LNCaP clone FGC (cell line): Measurements from ENCODE around the gene RASSF3.

ENCODE experiments used
- DNase-seq: peaks from one replicate; pipeline ENCODE4 v3.0.0-alpha.2; 2011; ENCODE audit warnings: low read depth
- H3K4me3 ChIP-seq: 2 replicates; pipeline ENCODE4 v1.5.1; 2011; ENCODE audit warnings: mild to moderate bottlenecking, low read depth, low read length, control low read depth
- CTCF ChIP-seq: IDR thresholded peaks from 2 replicates; pipeline ENCODE4 v1.5.1; 2012; ENCODE audit warnings: mild to moderate bottlenecking; ENCODE audit not compliant: control insufficient read depth, insufficient read depth; ENCODE audit errors: extremely low read depth

The RASSF3 gene

GRCh38 chr12:64610079-64610659, at the start of gene RASSF3:
RASSF3 (plus strand) TSS chr12:64610495; CDS start chr12:64610633, 138 bp downstream.
- DNase-seq: no peak
- H3K4me3 ChIP-seq: peak within 1 kb of the TSS; percentile 98
- no peak for TF ChIP-seq CTCF

GRCh38 chr12:64561302-64562136, 48.8 kb upstream of the RASSF3 start:
- TF ChIP-seq CTCF: no peak
- no peak for DNase-seq
- H3K4me3 ChIP-seq: no peak overlapping the region

GRCh38 chr12:64566122-64566521, 44.2 kb upstream of the RASSF3 start:
- TF ChIP-seq CTCF: no peak
- no peak overlapping the region for H3K4me3 ChIP-seq
- no peak for DNase-seq

GRCh38 chr12:64566831-64567517, 43.3 kb upstream of the RASSF3 start:
- DNase-seq: no peak
- no peak overlapping the region for H3K4me3 ChIP-seq
- TF ChIP-seq CTCF: no peak

GRCh38 chr12:64567570-64567969, 42.7 kb upstream of the RASSF3 start:
- DNase-seq: no peak
- TF ChIP-seq CTCF: no peak
- H3K4me3 ChIP-seq: no peak overlapping the region

- no peak for DNase-seq
- no peak overlapping the region for H3K4me3 ChIP-seq
- no peak for TF ChIP-seq CTCF
Observed at GRCh38 chr12:64568298-64568697, 42.0 kb upstream of the RASSF3 start.
